Hepatocyte (in vitro differentiated cells): ENCODE results near the gene PTPMT1.

Experiments
- EZH2 ChIP-seq: fragments of 200-600 bp; sonication (generic); IDR thresholded peaks from 2 replicates; pipeline ENCODE4 v1.6.1; 2016; ENCODE audit warnings: antibody characterized with exemption, mild to moderate bottlenecking, borderline replicate concordance
- EZH2phosphoT487 ChIP-seq: fragments of 200-600 bp; sonication (generic); IDR thresholded peaks from one replicate; pipeline ENCODE4 v1.6.1; 2018; ENCODE audit warnings: antibody characterized with exemption, mild to moderate bottlenecking, low read depth, moderate library complexity; ENCODE audit not compliant: unreplicated experiment, severe bottlenecking

DNA sequence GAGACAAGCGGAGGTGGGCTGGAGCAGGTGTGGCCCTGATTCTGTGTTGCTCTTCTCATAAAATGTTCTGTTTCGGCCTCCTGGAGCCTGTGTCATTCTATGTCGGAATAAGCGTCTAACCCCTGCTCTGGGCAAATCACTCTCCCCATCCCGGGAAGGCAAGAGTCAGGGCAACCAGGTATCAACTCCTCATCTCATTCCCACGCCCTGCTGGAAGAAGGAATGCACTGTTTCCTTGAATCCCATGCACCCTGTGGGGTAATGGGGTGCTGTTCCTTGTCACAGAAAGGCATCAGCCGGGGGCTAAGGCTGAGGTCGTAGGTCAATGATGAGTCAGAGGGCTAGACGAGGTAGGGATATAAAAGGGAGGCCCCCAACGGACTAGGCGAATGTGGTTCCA lies 23.7 kb downstream of the PTPMT1 start:
- TF ChIP-seq EZH2 (no peak), EZH2phosphoT487 (no peak)
